GM20431 (cell line): ENCODE results near the gene CCDC137.

Source experiments
- in situ Hi-C: fragments of 300-500 bp; cut with MseI, MboI; formaldehyde crosslinking; loops from one replicate; pipeline ENCODE4 v1.15.0; 2020; ENCODE audit warnings: low sequenced_read_pairs; ENCODE audit not compliant: unreplicated experiment

CCDC137 gene

DNA sequence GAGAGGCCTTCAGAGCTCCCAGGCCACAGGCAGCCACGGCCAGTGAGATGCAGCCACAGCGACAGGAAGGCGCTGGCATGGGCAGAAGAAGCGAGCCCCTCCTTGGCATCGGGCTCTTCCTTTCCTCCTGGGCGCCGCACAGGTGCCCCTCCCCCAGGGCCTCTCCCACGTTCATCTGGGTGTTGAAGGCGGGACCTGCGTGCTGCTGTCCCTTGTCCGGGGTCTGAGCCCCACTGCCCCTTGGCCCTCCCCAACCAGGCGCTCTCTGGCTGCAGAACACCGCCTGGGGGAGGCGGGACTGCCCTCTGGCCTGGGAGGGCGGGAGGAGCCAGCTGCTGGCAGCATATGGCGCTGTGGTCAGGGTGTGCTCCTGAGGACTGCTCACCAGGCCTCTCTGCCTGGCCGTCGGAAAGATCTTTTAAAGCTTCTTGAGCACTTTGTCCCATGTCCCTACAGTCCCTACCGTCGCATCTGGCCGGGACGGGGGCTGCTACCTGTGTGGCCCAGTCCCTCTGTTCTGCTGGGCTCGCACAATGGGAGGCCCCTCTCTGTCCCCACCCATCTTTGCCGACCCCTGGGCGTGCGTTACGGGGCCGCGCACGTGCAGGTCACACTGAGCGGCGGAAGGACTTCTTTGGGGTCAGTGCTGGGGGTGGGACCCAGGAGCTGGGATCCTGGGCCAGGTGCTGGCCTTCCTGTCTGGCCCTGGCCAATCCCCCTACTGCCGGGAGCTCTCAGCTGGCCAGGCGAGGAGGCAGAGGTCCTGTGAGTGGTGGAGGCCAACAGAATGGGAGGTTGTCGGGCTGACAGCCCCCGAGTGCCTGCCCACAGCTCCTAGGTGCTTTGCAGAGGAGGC is 47.2 kb downstream of the CCDC137 start:
- in situ Hi-C loops = no loop called here

DNA sequence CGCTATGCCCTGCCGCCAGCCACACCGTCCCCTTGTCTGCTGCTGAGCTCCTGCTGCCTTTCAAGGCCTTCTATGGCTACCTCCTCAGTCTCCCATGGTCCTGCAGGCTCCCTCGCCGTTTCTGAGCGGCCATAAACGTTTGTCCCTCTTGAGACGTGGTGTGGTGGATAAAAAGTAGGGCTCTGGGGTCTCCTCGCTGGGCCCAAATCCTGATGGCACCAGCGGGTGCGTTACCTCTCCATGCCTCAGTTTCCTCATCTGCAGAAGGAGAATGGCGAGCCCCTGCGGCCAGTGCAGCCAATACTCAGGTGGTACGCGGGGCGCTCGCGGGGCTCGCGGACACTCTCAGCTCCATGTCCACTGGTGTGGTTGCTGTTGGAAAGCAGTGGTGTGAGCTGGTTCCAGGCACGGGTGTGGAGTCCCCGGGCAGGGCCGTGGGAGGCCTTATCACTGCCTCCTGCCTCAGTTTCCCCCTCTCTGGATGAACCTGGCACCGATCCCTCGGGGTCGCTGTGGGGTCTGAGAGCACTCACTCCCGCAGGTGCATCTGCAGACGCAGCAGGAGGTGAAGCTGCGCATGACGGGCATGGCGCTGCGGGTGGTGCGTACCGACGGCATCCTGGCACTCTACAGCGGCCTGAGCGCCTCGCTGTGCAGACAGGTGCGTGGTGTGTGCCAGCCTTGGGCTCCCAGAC is 48.0 kb downstream of the CCDC137 start:
- in situ Hi-C loops = no loop called here

DNA sequence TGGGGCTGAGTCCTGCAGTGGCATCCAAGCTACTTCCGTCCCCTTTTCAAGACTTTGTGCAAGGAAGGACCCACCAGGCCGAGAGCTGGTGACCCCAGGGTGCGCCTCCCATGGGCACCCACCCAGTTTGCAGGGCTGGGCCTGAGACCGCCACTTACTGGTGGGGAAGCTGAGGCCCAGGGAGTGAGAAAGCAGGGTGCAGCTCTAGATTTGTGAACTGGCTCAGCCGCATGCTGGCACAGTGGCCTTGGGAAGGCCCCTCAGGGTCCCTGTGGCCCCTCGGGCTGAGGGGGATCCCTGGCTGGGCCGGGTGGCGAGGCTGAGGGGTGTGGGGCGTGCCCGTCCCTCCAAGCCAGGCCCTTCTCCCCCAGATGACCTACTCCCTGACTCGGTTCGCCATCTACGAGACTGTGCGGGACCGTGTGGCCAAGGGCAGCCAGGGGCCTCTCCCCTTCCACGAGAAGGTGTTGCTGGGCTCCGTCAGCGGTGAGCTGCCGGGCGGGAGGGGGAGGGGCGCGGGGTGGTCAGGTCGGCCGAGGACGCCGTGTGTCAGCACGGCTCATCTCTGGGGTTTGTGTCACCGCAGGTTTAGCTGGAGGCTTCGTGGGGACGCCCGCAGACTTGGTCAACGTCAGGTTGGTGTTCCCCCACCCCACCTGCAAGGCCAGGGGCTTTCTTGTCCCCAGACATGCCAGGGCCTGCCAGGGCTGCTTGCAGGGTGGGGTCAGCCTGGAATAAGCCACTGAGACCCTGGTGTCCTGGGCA is 48.8 kb downstream of the CCDC137 start:
- in situ Hi-C loops = no loop called here

DNA sequence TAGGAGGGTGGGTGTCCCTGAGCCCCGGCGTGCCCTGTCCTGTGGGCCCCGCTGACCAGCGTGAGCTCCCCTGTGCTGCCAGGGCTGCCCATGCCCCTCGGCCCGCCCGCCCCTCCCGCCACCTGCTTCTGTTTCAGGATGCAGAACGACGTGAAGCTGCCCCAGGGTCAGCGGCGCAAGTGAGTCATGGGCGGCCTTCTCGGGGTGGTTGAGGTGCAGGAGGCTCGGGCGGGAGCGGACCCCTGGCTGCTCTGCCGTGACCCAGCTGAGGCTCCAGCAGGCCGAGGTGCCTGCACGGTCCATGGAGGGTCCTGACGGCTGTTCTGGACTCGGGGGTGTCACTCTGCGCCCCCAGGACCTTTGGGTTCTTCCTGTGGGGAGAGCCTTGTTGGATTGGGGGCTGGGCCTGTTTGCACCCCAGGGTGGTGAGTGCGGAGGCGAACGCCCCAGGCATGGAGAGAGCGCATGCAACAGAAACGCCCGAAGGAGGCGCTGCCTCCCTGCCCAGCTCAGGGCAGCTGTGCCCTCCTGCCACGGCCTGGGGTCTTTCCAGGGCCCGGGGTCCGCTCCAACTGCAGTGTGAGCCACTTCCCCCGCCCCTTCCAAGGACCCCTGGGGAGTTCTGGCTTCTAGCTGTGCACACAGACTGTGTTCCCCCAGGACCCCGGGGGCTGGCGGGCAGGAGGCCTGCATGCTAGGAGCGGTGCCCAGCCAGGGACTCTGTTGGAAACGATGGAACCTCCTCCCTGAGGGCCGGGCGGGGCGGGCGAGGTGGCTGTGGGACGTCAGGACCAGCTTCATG is 49.5 kb downstream of the CCDC137 start:
- in situ Hi-C loops = no loop called here

DNA sequence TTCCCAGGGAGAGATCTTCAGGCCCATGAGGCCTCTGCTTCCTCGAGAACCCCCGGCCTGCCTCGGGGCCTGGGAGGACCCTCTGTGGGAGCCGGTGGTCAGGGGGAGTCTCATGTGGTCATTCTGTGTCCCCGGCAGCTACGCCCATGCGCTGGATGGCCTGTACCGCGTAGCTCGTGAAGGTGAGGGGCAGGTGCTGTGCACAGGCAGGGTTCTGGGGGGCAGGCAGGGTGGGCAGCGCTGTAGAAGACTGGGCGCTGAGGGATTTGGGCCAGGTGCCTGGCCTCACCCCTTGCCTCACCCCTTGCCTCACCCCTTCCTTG is 50.1 kb downstream of the CCDC137 start:
- in situ Hi-C loops = no loop called here

DNA sequence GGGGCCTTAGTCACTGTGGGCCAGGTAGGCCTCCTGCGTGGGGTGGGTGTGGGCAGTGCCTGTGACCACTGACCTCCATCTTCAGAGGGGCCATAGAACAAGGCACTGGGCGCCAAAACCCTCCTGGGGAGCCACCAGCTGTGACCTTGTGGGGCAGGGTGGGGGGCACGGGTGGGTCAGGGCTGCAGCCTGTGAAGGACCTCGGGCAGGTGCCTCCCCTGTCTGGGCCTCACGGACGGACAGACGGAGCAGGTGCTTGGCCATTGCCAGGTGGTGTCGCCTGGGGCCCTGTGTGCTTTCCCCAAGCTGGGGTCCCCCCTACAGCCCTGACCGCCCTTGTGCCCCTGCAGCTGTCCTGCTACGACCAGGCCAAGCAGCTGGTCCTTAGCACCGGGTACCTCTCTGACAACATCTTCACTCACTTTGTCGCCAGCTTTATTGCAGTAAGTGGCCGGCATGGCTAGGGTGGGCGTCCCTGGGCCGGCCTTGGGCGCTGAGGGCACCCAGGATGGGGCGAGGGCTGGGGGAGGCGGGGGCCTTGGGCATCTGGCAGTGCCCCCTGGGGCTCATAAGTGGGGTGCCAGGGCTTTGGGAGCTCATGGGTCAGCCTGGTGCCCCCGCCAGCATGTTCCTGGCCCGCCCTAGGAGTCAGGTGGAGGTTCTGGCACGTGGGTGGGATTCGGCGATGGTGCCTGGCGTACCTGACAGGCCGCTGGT is 50.7 kb downstream of the CCDC137 start:
- in situ Hi-C loops = no loop called here

DNA sequence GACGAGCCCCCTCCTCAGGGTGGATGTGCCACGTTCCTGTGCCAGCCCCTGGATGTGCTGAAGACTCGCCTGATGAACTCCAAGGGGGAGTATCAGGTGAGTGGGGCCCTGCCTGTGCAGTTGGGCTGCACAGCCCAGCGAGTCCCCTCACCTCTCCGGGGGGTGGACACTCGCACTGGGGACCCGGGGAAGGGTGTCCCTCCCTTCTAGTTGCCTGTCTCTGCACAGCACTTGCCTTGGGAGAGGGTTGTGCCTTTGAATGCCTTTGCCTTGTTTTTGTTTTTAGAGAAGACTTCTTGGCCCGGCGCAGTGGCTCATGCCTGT is 51.2 kb downstream of the CCDC137 start:
- in situ Hi-C loops = no loop called here

DNA sequence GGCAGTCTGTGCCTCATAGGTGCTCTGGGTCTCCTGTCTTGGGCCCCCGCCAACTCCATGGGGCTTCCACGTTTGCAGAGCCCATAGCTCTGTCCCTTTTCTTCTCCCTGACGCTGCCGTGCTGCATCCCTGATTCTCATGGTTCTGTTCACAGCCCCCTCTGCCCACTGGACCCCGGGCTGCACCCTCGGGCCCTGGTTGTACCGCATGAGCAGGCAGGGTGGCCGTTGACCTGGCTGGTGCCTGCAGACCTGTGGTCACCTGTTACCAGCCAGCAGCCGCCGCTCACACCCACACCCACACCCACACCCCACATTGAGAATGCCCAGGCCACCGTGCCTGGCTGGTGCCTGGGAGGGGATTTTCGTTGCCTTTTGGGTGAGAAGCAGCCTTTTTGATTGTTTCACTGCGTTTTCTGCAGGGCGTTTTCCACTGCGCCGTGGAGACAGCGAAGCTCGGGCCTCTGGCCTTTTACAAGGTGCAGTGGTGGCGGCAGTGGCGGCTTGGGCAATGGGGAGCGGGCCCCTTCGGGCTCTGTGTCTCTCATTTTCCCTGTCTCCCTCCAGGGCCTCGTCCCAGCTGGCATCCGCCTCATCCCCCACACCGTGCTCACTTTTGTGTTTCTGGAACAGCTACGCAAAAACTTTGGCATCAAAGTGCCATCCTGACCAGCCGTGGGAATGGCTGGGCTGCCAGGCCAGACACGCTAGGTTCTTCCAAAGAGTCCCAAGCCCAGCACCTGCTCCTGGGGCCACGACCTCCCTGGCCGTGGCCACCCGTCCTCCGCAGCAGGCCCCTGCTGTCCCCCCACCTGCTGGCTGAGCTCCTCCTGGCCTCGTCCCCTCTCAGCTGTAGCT is 53.1 kb downstream of the CCDC137 start:
- in situ Hi-C loops = no loop called here

DNA sequence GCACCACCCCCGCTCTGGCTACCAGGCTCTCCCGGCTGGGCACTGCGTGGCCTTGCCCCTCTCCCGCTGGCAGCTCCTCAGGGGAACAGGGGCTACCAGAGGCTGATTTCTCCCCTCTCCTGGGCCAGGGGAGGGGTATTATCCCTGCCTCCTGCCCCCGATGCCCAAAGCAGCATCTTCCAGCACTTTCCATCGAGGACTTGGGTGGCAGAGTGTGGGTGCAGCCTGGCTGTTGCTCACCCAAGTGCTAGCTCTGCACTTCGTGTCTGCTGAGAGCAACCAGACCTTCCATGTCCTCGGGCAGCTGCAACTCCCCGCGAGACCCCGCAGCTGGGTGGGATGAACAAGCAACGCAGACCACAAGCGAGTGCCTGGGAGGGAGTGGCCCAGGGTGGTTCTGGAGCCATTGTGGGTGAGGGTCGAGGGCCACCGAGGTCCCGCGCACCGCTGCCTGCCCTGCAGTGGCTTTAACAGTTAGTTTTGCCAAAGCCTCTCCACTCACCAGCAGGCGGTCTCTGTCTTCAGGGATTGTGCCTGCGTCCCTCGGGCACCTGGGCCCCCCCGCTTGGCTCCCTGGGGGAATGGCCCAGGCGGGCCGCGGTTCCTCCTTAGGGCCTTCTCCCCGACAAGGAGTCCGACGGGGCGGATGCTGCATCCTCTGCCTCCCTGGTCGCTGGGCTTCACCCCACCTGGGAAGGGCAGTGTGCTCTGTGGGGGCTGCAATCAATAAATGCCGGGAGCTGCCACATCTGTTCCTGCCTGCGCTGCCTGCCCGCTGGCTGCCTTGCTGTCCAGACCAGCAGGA is 53.9 kb downstream of the CCDC137 start:
- in situ Hi-C loops = no loop called here

DNA sequence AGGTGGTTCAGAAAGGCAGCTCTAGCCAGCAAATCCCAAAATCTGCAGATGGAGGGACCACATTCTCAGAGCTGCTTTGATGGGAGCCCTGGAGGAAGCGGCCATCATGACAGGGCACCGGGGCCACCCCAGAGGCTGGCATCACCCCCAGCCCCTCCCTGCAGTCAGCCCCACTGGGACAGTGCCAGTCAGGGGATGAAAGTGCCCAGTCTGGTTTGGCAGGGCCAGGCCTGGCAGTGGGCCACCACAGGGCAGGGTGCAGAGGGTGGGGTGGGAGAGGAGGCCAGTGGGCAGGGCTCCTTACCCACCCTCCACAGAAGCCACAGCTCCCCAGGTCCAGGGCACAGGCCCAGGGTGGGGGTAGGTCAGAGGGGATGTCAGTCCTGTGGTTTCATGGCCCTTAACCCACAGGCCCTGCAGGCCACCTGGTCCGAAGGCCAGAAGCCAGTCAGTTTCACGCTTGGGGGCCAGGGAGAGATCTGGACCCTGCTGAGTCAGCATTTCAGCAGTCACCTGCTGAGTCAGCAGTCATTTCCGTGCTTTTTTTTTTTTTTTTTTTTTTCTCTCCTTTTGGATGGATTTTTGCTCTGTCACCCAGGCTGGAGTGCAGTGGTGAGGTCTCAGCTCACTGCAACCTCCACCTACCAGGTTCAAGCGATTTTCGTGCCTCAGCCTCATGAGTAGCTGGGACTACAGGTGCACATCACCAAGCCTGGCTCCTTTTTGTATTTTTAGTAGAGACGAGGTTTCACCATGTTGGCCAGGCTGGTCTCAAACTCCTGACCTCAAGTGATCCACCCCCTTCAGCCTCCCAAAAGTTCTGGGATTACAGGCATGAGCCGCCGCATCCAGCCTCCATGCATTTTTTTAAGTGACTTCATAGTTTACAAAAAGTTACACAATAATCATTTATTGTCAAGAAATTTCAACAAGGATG is 55.9 kb downstream of the CCDC137 start:
- in situ Hi-C loops = no loop called here
